Thoracic aorta (tissue), 2 donors: ENCODE measurements around the gene ELF1. TPM values are rescaled to one million over a fixed set of nuclear protein-coding genes. Genes with fewer than 3 reads are reported as not detected.

Experiments
- ATAC-seq: fragments of 150-250 bp; one replicate; pipeline ENCODE4 v1.8.0; 2017; ENCODE audit warnings: low read depth; ENCODE audit not compliant: insufficient number of reproducible peaks, low FRiP score
- DNase-seq: peaks from one replicate; pipeline ENCODE4 v3.0.0-alpha.2; 2020; ENCODE audit warnings: low spot score
- H3K27ac ChIP-seq, 2 donors: fragments of 200-600 bp; sonication (generic); 1 replicate in 1 of 2; 2 replicates in 1 of 2; pipeline ENCODE4 v1.5.1; 2016; ENCODE audit warnings: mild to moderate bottlenecking in 2 of 2, moderate library complexity in 2 of 2
- H3K27me3 ChIP-seq: fragments of 200-600 bp; sonication (generic); replicated peaks from 2 replicates; pipeline ENCODE4 v1.6.0; 2016; ENCODE audit warnings: mild to moderate bottlenecking; ENCODE audit not compliant: insufficient read depth
- H3K36me3 ChIP-seq: fragments of 200-600 bp; sonication (generic); one replicate; pipeline ENCODE4 v1.5.1; 2016
- H3K4me1 ChIP-seq, 2 donors: fragments of 200-600 bp; sonication (generic); 1 replicate in 1 of 2; 2 replicates in 1 of 2; pipeline versions ENCODE4 v1.5.1 to v1.6.0; 2016; ENCODE audit warnings: low read depth in 2 of 2, mild to moderate bottlenecking in 1 of 2; ENCODE audit not compliant: control insufficient read depth in 1 of 2
- H3K4me3 ChIP-seq: fragments of 200-600 bp; sonication (generic); 2 replicates; pipeline ENCODE4 v1.5.1; 2016; ENCODE audit warnings: mild to moderate bottlenecking
- H3K9me3 ChIP-seq: fragments of 200-600 bp; sonication (generic); 2 replicates; pipeline ENCODE4 v1.5.1; 2016
- total RNA-seq, 2 donors: library from RNA; depleted of rRNA; stranded (reverse); fragments of >200 nt; gene quantifications; one replicate each; pipeline versions ENCODE4 v1.1.0 to v1.2.3, GENCODE V29; 2016
- TF ChIP-seq, protein P1 (sequence below): fragments of 200-600 bp; sonication (generic); IDR thresholded peaks from one replicate; pipeline ENCODE4 v1.5.1; 2019; ENCODE audit warnings: antibody characterized with exemption

The ELF1 gene
- total RNA-seq, 2 donors from 2014 or later: 54.7 to 99.9 TPM

DNA sequence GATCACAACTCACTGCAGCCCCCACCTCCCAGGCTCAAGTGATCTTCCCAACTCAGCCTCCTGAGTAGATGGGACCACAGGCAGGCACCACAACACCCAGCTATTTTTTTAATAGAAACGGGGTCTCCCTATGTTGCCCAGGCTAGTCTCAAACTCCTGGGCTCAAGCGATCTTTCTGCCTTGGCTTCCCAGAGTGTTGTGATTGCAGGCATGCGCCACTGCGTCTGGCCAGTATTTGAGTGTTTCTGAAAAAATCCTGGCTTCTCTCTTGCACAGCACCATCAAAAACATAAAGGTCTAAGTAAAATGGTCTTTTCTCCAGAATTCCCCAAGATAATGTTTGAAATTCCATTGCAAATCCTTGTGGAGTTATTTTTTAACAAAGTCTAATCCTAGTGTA lies 47.8 kb downstream of the ELF1 start:
- peaks cover 66 to 90% of the 10 kb centered on the region in 2 donors for H3K4me1 ChIP-seq

DNA sequence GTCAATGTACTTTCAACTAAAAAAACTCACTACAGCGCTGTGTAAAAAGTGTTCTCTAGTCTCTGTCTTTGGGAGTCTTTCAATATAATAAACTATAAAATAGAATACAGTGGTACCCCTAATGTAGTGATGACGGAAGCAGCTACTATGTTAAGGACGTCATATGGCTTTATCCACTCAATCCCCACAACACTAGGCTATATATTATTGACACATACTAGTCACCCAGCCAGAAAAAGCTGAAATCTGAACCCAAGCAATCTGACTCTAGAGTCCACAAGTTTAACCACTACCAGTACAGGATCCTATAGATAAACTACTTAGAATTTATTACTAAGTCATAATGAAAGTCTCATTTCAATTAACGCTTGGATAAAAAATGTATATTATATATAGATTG lies 48.3 kb downstream of the ELF1 start:
- DNase-seq: no peak

More for the DNA sequence above, 47.8 kb downstream of the ELF1 start:
- no peak overlapping the region for H3K27ac ChIP-seq
- ATAC-seq: no peak
- DNase-seq: no peak
- H3K9me3 ChIP-seq: no peaks in the 10 kb centered on the region
- no peaks in the 10 kb centered on the region for H3K36me3 ChIP-seq
- TF ChIP-seq, protein P1, sequence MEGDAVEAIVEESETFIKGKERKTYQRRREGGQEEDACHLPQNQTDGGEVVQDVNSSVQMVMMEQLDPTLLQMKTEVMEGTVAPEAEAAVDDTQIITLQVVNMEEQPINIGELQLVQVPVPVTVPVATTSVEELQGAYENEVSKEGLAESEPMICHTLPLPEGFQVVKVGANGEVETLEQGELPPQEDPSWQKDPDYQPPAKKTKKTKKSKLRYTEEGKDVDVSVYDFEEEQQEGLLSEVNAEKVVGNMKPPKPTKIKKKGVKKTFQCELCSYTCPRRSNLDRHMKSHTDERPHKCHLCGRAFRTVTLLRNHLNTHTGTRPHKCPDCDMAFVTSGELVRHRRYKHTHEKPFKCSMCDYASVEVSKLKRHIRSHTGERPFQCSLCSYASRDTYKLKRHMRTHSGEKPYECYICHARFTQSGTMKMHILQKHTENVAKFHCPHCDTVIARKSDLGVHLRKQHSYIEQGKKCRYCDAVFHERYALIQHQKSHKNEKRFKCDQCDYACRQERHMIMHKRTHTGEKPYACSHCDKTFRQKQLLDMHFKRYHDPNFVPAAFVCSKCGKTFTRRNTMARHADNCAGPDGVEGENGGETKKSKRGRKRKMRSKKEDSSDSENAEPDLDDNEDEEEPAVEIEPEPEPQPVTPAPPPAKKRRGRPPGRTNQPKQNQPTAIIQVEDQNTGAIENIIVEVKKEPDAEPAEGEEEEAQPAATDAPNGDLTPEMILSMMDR: no peak
- no peak overlapping the region for H3K4me3 ChIP-seq
- H3K27me3 ChIP-seq: no peaks in the 10 kb centered on the region

DNA sequence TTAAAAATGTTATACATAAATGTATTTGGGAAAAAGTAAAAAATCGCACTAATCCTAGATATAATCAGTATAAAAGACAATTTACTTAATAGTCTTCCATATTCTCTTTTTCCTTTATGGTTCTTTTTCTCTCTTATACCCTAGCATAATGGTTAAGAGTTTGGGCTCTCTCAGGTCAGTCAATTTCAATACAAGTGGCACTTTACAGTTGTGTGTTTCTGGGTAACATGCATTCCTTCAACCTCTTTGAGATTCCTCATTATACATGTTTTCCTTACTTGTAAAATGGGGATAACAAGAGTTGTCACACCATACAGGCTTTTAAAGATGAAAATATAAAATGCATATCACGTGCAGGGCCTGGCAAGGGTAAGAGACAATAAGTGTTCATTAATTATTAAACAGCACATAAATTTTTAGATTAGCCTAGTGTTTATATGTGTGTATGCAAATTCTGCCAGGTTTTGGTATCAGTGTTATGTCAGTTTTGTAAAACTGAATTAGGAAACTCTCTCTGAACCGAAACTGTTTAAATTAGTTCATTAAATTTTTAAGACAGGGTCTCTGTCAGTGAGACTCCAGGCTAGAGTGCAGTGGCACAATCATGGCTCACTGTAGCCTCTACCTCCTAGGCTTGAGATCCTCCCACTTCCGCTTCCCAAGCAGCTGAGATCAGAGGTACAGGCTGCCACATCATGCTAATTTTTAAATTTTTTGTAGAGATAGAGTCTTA lies 49.8 kb downstream of the ELF1 start:
- TF ChIP-seq, protein P1: no peak
- DNase-seq (no peak), ATAC-seq (no peak)
- Histone ChIP-seq H3K27me3 (no peaks in the 10 kb centered on the region), H3K4me3 (no peak overlapping the region), H3K9me3 (no peaks in the 10 kb centered on the region), H3K4me1 (peaks cover 71 to 79% of the 10 kb centered on the region in 2 donors), H3K27ac (no peak overlapping the region), H3K36me3 (no peaks in the 10 kb centered on the region)

More for the DNA sequence above, 48.3 kb downstream of the ELF1 start:
- H3K27me3 ChIP-seq: no peaks in the 10 kb centered on the region
- TF ChIP-seq, protein P1: no peak
- no peak overlapping the region for H3K4me3 ChIP-seq
- ATAC-seq: no peak
- no peak overlapping the region for H3K27ac ChIP-seq
- H3K9me3 ChIP-seq: no peaks in the 10 kb centered on the region
- no peaks in the 10 kb centered on the region for H3K36me3 ChIP-seq
- H3K4me1 ChIP-seq: peaks cover 69 to 86% of the 10 kb centered on the region in 2 donors

DNA sequence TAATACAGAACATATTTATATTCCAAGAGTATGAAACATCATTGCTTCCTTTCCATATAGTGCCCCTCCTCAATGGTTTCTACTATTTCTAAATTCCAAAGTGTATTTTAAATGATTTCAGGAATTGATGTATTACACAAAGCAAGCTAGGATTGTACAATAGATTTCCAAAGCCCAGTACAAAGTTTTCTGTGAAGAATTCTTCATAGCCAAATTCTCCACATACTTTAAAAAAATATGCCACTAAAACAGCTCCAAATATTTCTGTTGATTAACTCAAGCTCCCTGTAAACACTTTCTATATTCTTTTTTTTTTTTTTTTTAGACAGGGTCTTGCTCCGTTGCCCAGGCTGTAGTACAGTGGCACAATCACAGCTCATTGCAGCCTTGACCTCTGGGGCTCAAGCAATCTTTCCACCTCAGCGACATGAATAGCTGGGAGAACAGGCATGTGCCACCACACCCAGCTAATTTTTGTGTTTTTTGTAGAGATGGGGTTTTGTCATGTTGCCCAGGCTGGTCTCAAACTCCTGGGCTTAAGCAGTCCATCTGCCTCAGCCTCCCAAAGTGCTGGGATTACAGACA lies 50.6 kb downstream of the ELF1 start:
- DNase-seq (no peak), ATAC-seq (no peak)
- Histone ChIP-seq H3K27ac (no peak overlapping the region), H3K4me3 (no peak overlapping the region), H3K4me1 (peaks cover 70 to 71% of the 10 kb centered on the region in 2 donors), H3K36me3 (no peaks in the 10 kb centered on the region), H3K27me3 (no peaks in the 10 kb centered on the region), H3K9me3 (no peaks in the 10 kb centered on the region)
- TF ChIP-seq, protein P1: no peak

DNA sequence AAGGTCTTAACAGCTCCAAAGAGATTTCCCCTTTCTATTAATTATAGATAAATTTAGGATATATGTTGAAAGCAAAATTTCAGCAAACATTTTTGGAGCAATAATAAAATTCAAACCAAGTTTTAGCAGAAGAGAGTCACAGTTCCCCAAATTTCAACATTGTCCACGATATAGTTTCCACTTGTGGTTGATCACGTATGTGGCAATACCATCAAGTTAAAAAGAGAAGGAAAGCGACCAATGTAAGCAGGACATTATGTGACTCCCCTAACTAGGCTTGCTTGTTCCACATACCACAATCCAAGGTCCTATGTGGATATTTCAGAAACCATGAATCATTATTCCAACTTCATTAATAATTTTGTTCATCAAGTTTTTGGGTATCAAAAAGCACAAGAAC lies 52.8 kb downstream of the ELF1 start:
- Histone ChIP-seq H3K4me3 (no peak overlapping the region), H3K27ac (no peak overlapping the region), H3K27me3 (no peaks in the 10 kb centered on the region), H3K9me3 (no peaks in the 10 kb centered on the region), H3K4me1 (peaks cover 53 to 68% of the 10 kb centered on the region in 2 donors), H3K36me3 (no peaks in the 10 kb centered on the region)
- ATAC-seq: no peak
- TF ChIP-seq, protein P1: no peak
- DNase-seq: no peak
